ENCODE data around the gene CTBP2.

- TF ChIP-seq, protein P1, sequence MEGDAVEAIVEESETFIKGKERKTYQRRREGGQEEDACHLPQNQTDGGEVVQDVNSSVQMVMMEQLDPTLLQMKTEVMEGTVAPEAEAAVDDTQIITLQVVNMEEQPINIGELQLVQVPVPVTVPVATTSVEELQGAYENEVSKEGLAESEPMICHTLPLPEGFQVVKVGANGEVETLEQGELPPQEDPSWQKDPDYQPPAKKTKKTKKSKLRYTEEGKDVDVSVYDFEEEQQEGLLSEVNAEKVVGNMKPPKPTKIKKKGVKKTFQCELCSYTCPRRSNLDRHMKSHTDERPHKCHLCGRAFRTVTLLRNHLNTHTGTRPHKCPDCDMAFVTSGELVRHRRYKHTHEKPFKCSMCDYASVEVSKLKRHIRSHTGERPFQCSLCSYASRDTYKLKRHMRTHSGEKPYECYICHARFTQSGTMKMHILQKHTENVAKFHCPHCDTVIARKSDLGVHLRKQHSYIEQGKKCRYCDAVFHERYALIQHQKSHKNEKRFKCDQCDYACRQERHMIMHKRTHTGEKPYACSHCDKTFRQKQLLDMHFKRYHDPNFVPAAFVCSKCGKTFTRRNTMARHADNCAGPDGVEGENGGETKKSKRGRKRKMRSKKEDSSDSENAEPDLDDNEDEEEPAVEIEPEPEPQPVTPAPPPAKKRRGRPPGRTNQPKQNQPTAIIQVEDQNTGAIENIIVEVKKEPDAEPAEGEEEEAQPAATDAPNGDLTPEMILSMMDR (IDR thresholded peaks at IDR 0.05): no peak
- no peak for TF ChIP-seq POLR2A (IDR thresholded peaks at IDR 0.05)
Observed at GRCh38 chr10:125054669-125055268, 105.6 kb downstream of the CTBP2 start.
